NOMO-1 (cell line): ENCODE measurements around the gene IFT81.
"Not testable (repeated sequence)": the region's sequence is repeated elsewhere in the genome, so short reads cannot be mapped to it uniquely, and the experiment has no call there.

Experiments
- DNase-seq, 2 experiments: peaks; one replicate each; lab custom pipeline; 2025; ENCODE audit not compliant: unreplicated experiment in 2 of 2; lab: John Stamatoyannopoulos, UW

The IFT81 gene

GRCh38 chr12:110108309-110109036 is 15.7 kb upstream of the IFT81 start:
- DNase-seq, result no peak

GRCh38 chr12:110109037-110109836 is 14.9 kb upstream of the IFT81 start:
- peak; percentile 20 to 28 for DNase-seq

GRCh38 chr12:110109837-110110535 is 14.2 kb upstream of the IFT81 start:
- DNase-seq, result no peak

GRCh38 chr12:110111476-110112334 is 12.5 kb upstream of the IFT81 start:
- no peak for DNase-seq

- DNase-seq, result no peak
Measured at GRCh38 chr12:110112335-110112660, 11.9 kb upstream of the IFT81 start.

- DNase-seq, result no peak
Measured at GRCh38 chr12:110114528-110114937, 9.6 kb upstream of the IFT81 start.

- DNase-seq, result no peak
Measured at GRCh38 chr12:110115675-110116074, 8.5 kb upstream of the IFT81 start.

GRCh38 chr12:110116623-110117022 is 7.5 kb upstream of the IFT81 start:
- DNase-seq, result no peak

GRCh38 chr12:110117210-110117609 is 6.9 kb upstream of the IFT81 start:
- DNase-seq, result not testable (repeated sequence)

- no peak for DNase-seq
Measured at GRCh38 chr12:110117956-110118685, 6.0 kb upstream of the IFT81 start.

GRCh38 chr12:110122929-110123328 is 1.2 kb upstream of the IFT81 start:
- no peak for DNase-seq

GRCh38 chr12:110123919-110124268 is 263 bp upstream of the IFT81 start:
- peak in 1 of 2 experiments; percentile 76 for DNase-seq

GRCh38 chr12:110126557-110126956 is 2.4 kb downstream of the IFT81 start:
- no peak for DNase-seq

- peak in 1 of 2 experiments; percentile 56 for DNase-seq
Measured at GRCh38 chr12:110134691-110135411, 10.7 kb downstream of the IFT81 start.

- no peak for DNase-seq
Measured at GRCh38 chr12:110135806-110136205, 11.6 kb downstream of the IFT81 start.

- DNase-seq, result no peak
Measured at GRCh38 chr12:110137786-110138185, 13.6 kb downstream of the IFT81 start.

GRCh38 chr12:110141389-110141788 is 17.2 kb downstream of the IFT81 start:
- DNase-seq, result peak in 1 of 2 experiments; percentile 30

- no peak for DNase-seq
Measured at GRCh38 chr12:110146986-110147385, 22.8 kb downstream of the IFT81 start.

- peak in 1 of 2 experiments; percentile 33 for DNase-seq
Measured at GRCh38 chr12:110149086-110149660, 25.0 kb downstream of the IFT81 start.
